Neural progenitor cell (in vitro differentiated cells): ENCODE results near the gene MAGI1.

Experiments
- EZH2 ChIP-seq: fragments of 200-600 bp; sonication (generic); IDR thresholded peaks from 2 replicates; pipeline ENCODE4 v1.6.1; 2017; ENCODE audit warnings: antibody characterized with exemption, mild to moderate bottlenecking, moderate library complexity
- TF ChIP-seq, protein P1 (sequence below): fragments of 200-600 bp; sonication (generic); IDR thresholded peaks from 2 replicates; pipeline ENCODE4 v1.5.1; 2017; ENCODE audit warnings: antibody characterized with exemption, mild to moderate bottlenecking

DNA sequence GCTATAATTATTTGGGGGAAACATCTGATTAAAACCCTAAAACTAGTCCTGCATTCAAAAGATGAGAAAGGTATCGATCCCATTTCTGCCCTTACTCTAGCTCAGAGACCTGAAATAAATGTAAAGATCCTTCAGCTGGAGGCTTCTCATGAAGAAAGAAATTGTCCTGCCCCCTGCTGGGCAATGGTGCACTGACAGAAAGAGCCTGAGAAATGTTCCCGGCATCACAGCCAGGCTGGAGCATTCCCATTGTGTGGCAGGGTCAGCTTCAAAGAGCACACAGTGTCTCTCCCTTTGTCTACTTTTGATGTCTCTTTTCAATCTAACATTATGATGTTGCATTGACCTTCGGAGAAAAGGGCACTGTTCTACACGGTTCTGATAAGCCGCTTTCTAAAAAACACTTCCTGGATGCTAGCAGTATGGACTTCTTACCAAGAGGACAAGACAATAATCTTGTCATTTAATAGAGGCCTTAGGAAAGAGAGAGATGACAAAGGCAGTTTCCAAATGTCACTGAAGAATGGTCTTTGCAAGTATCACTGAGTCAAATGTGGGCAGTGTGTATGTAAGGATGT lies 287.5 kb downstream of the MAGI1 start:
- TF ChIP-seq, protein P1, sequence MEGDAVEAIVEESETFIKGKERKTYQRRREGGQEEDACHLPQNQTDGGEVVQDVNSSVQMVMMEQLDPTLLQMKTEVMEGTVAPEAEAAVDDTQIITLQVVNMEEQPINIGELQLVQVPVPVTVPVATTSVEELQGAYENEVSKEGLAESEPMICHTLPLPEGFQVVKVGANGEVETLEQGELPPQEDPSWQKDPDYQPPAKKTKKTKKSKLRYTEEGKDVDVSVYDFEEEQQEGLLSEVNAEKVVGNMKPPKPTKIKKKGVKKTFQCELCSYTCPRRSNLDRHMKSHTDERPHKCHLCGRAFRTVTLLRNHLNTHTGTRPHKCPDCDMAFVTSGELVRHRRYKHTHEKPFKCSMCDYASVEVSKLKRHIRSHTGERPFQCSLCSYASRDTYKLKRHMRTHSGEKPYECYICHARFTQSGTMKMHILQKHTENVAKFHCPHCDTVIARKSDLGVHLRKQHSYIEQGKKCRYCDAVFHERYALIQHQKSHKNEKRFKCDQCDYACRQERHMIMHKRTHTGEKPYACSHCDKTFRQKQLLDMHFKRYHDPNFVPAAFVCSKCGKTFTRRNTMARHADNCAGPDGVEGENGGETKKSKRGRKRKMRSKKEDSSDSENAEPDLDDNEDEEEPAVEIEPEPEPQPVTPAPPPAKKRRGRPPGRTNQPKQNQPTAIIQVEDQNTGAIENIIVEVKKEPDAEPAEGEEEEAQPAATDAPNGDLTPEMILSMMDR = peak; percentile 74
- TF ChIP-seq EZH2 = no peak
